AG09319 (cell line): ENCODE data around the gene TMEM45A.
"Not testable (repeated sequence)": the region's sequence is repeated elsewhere in the genome, so short reads cannot be mapped to it uniquely, and the experiment has no call there.

Experiments
- DNase-seq: peaks from one replicate; pipeline ENCODE4 v3.0.0-alpha.2; 2010; ENCODE audit warnings: low read depth; ENCODE audit errors: extremely low read depth
- TF ChIP-seq, protein P1 (sequence below): IDR thresholded peaks from 2 replicates; pipeline ENCODE4 v1.5.1; 2011; ENCODE audit warnings: low read depth, mild to moderate bottlenecking, inconsistent platforms, low read length, moderate library complexity

Gene TMEM45A

DNA sequence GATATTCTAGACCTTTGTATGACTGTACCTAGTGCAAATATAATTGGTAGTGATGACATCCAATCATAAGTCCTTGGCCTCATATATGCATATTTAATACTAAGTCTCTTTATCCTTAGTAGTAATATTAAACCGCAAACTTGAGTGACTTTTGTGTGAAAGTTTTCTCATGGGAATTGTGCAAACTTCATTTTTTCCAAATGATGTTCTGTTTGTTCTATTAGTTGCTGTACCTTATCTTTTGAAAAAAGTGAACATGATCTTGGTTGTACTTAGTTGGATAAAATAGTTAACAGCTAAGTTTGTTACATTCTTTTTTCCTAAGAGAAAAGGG is 43.2 kb downstream of the TMEM45A start:
- TF ChIP-seq, protein P1, sequence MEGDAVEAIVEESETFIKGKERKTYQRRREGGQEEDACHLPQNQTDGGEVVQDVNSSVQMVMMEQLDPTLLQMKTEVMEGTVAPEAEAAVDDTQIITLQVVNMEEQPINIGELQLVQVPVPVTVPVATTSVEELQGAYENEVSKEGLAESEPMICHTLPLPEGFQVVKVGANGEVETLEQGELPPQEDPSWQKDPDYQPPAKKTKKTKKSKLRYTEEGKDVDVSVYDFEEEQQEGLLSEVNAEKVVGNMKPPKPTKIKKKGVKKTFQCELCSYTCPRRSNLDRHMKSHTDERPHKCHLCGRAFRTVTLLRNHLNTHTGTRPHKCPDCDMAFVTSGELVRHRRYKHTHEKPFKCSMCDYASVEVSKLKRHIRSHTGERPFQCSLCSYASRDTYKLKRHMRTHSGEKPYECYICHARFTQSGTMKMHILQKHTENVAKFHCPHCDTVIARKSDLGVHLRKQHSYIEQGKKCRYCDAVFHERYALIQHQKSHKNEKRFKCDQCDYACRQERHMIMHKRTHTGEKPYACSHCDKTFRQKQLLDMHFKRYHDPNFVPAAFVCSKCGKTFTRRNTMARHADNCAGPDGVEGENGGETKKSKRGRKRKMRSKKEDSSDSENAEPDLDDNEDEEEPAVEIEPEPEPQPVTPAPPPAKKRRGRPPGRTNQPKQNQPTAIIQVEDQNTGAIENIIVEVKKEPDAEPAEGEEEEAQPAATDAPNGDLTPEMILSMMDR: no peak
- no peak for DNase-seq

DNA sequence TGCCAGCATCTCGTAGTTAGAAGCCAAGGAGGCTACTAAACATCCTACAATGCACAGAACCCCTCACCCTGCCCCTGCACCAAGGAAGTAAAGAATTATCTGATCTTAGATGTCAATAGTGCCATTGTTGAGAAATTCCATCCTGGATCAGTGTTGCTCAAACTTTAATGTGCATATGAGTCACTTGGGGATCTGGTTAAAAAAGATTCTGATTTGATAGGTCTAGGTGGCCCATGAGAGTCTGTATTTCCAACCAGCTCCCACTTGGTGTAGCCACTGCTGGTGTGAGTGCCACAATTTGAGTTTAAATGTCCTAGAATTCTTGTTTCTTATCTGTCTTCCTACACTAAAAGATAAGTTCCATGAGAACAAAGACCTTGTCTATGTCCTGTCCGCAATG is 43.7 kb downstream of the TMEM45A start:
- TF ChIP-seq, protein P1: no peak
- no peak for DNase-seq

DNA sequence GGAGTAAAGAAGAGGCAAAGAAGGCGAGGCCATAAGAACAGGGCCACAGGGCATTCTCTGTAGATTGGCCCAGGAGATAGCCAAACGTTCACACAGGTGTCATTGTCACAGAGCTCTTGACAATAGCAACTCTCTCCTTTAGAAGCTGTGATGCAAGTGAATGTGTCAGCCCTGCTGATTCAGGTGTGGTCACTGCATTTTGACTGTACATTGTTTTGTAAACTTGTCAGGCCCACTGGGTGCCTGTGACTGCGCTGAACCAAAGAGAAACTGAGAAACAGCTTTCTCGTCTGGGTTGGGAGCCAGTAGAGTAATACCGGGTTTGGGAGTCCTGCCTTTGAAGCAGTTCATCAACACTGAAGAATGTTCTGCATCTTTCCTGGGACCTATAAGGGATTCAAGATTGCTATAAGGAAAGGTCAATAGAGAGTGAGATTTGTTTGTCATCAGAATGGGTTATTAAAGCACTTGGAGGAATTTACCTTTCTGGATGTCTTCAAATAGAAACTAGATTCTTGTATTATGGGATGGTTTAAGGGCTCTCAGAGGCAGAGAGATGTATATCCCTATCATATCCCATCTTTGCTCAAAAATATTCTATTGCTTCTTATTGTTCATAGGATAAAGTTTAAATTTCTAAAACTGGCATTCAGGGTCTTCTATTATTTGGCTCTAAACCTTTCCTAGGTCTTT is 45.4 kb downstream of the TMEM45A start:
- no peak for DNase-seq
- TF ChIP-seq, protein P1: no peak

DNA sequence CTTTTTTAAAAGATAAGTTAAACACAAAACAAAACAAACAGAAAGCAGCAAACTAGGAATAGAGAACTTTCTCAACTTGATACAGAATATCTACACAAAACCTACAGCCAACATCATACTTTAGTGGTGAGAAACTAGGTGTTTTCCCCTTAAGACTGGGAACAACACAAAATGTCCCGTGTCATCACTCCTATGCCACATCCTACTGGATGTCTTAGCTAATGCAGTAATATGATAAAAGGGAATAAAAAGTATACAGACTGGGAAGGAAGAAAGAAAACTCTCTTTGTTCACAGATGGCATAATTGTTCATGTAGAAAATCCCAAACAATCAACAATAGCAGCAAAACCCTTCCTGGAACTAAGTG is 45.9 kb downstream of the TMEM45A start:
- TF ChIP-seq, protein P1: no peak
- no peak for DNase-seq

DNA sequence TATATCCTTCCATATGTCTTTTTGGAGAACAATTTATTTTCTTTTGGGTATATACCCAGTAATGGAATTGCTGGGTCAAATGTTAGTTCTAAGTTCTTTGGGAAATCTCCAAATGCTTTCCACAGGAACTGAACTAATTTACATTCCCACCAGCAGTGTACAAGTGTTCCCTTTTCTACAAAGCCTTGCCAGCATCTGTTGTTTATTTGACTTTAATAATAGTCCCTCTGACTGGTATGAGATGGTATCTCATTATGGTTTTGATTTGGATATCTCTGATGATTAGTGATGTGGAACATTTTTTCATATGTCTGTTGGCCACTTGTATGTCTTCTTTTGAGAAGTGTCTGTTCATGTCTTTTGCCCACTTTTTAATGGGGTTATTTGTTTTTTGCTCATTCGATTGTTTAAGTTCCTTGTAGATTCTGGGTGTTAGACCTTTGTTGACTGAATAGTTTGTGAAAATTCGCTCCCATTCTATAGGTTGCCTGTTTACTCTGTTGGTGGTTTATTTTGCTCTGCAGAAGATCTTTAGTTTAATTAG is 48.4 kb downstream of the TMEM45A start:
- no peak for DNase-seq
- TF ChIP-seq, protein P1: no peak

DNA sequence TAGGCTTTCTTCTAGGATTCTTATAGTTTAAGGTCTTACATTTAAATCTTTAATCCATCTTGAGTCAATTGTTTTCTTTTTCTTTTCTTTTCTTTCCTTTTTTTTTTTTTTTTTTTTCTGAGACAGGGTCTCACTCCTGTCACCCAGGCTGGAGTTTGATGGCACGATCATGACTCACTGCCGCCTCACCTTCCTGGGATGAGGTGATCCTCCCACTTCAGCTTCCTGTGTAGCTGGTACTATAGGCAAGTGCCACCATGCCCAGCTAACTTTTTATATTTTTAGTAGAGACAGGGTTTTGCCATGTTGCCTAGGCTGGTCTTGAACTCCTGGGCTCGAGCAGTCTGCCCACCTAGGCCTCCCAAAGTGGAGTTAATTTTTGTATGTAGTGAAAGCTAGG is 49.0 kb downstream of the TMEM45A start:
- DNase-seq: not testable (repeated sequence)

DNA sequence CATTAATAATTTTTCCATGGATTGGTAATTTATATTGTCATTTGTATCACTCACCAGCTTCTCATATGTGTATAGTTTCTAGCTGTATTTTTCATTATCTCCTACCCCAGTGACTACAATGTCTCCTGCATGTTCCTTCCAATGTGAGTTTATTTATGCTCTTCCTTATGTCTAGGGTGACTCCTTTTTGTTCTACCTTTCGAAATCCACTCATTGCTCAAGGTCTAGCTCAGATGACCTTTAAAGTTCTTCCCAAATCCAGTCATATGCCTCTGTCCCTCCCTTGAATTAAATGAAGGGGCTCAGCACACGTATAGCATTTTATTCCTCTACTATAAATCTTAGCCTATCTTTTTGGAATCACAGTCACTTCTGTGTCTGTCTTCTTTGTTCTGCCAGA is 53.0 kb downstream of the TMEM45A start:
- TF ChIP-seq, protein P1: no peak
- DNase-seq: no peak
